Measurements from ENCODE around the gene SLC25A25.
"Not testable (repeated sequence)": the region's sequence is repeated elsewhere in the genome, so short reads cannot be mapped to it uniquely, and the experiment has no call there.

The SLC25A25 gene

GRCh38 chr9:128128836-128129590 is 61.0 kb downstream of the SLC25A25 start:
- DNase-seq = no peak

DNA sequence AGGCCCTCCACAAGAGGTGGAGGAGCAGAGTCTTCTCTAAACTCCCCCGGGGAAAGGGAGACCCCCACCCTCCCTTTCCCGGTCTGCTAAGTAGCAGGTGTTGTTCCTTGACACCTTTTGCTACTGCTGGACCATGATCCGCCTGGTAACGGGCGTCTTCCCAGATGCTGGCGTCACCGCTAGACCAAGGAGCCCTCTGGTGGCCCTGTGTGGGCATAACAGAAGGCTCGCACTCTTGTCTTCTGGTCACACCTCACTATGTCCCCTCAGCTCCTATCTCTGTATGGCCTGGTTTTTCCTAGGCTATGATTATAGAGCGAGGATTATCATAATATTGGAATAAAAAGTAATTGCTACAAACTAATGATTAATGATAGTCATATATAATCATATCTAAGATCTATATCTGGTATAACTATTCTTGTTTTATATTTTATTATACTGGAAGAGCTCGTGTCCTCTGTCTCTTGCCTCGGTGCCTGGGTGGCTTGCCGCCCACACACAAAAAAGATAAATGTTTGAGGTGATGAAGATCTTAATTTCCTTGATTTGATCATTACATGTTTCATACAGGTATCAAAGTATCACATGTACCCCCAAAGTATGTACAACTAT is 62.1 kb downstream of the SLC25A25 start:
- DNase-seq = peak; percentile 58

DNA sequence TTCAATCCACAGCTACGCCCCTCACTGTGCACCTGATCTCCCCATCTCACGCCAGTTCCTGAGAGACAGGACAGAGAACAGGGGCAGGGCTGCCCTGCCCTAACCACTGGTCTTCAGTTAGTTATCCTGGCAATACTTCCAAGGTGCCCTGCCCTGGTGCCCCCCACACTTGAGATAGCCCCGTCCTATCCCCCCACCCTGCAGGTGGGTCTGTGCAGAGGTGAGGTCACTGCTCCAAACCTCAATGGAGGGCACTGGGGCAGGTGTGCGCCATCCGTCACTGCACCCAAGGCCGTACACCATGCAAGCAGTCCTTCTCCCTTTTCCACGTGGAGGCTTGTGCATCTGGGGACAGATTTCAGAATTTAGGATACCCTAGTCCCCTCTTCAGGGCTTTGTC is 62.6 kb downstream of the SLC25A25 start:
- not testable (repeated sequence) for DNase-seq

GRCh38 chr9:128131346-128131745 is 63.3 kb downstream of the SLC25A25 start:
- not testable (repeated sequence) for DNase-seq

GRCh38 chr9:128132139-128132538 is 64.1 kb downstream of the SLC25A25 start:
- not testable (repeated sequence) for DNase-seq

- DNase-seq = not testable (repeated sequence)
Observed at GRCh38 chr9:128135561-128135960, 67.5 kb downstream of the SLC25A25 start.

DNA sequence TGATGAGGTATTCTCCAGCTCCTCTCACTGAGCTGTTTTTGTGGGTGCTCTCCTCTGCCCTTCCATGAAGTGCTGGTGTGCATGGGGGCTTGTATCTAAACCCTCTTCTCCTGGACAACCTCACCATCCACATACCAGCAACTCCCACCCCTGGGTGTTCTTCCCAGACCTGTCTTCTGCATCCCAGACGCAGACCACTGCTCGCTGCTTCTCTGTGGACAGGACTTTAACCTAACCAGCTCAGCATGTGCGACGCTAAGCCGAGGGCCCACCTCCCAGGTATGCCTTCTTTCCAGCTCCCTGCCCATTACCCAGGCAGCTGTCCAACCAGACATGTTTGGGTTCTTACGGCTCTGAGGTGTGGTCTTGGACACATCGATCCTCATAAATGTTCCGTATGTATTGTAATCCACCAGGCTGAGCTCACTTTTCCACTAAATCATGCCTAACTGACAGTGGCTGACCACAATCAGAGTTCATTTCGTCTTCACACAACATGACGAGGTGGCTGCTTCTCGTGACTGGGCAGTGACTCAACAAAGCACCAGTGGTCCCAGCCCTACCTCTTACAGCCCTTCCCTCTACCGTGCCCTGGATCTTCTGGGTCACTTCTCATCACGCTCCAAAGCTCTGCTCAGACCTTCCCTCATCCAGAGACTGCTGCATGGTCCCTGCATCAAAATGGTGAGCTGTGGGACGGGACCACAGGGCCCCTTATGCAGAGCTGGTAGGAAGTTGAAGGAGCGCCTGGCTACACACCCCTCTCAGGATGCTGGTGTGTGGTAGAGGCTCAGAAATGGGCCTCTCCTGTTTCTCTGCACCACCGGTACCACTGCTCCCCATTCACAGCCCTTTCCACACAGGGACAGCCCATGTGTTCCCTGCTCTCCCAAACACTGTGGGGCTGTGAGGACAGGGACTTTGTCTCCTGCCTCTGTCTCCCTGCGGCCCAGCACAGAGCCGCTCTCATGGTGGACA is 69.1 kb downstream of the SLC25A25 start:
- no peak for DNase-seq

GRCh38 chr9:128138001-128138400 is 70.0 kb downstream of the SLC25A25 start:
- DNase-seq = no peak

GRCh38 chr9:128139621-128140020 is 71.6 kb downstream of the SLC25A25 start:
- no peak for DNase-seq

DNA sequence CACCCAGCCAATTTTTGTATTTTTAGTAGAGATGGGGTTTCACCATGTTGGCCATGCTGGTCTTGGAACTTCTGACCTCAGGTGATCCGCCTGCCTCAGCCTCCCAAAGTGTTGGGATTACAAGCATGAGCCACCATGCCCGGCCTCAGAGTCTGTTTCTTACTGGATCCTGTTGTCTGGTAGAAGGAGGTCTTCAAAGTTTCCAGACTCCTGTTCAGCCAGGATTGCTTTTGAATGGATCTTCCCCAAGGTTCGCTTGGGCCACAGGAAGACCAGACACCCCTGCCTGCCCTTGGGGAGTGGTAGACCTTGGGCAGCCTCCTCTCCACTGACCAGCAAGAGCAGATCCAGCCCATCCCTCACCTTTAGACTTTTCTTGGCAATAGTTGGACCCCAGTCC is 73.6 kb downstream of the SLC25A25 start:
- DNase-seq = no peak

- DNase-seq = no peak
Observed at GRCh38 chr9:128142061-128142460, 74.0 kb downstream of the SLC25A25 start.

- DNase-seq = no peak
Observed at GRCh38 chr9:128142596-128142995, 74.6 kb downstream of the SLC25A25 start.

- DNase-seq = no peak
Observed at GRCh38 chr9:128143525-128144238, 75.7 kb downstream of the SLC25A25 start.

DNA sequence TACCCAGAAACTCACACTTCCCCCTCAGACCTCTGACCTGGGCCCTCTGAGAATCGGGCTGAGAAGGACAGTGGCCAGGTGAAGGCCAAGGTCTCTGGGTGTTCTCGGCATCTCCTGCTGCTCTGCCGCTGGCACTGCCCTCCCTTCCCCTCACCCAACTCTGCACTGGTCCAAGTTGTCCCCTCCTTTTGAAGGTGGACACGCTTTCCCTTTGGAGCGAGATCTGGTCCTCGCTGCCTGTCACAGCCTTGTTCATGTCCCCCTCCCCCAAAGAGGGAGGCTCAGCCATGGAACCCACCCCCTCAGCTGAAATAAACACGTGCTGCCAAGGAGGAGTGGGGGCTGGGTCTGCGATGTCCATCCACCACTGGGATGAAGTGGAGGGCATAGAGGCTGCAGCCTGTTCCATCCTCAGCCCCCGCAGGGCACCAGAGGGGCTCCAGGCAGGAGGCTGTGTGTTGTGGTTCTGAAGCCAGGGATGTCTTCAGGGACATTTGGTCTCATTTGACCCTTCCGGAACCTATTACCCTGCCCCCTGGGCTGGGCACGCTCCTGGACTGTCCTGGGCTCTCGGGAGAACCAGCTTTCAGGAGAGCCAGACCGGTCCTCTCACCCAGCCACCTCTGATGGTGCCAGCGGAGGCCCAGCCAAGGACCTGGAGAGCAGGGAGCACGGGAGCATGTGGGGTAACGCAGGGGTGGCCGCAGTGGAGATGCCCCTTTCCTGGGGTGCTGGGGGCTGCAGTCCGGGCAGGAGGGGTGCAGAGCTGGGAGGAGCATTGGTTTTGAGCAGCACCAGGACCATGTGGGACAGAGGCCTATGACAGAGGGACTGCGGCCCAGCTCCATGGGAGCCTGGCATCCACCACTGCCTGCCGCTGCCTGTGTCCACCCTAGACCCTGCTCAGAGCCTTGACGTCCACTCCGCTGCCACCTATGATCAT is 76.5 kb downstream of the SLC25A25 start:
- DNase-seq = no peak

DNA sequence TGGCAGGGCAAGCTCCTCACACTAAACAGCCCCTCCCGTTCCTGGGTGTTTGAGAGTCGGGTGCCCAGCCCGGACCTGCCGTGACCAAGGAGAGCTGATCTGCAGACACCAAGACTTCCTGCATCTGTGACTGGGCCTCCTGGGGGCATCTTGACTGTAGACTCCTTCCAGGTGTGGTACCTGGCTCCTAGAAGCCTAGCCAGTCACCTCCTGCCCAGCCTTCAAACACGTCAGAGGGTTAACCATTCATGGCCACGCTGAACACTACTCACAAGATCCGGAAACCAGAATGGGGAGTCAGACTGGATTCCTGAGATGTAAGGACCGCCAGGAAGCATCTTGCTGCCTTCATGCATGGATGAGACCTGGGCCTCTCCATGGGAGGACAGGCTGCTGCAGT is 77.5 kb downstream of the SLC25A25 start:
- DNase-seq = no peak

DNA sequence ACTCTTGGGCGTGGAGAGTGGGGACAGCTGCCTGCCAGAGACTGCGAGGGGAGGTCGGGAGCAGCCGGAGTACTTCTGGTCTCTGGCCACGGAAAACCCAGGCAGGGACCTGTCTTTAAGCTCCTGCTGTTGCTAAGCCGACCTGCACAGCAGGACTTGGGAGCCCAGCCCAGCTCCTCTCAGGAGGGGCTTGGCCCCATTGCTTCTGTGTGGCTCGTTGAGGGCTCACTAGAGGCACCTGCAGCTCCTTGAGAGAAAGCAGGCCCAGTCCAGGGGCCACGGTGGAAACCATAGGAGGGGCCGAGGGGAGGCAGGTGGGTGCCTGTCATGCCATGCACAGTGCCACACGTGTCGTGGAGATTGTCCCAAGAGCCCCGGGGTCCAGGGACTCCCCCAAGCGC is 77.9 kb downstream of the SLC25A25 start:
- DNase-seq = no peak

GRCh38 chr9:128146591-128147120 is 78.6 kb downstream of the SLC25A25 start:
- DNase-seq = no peak

DNA sequence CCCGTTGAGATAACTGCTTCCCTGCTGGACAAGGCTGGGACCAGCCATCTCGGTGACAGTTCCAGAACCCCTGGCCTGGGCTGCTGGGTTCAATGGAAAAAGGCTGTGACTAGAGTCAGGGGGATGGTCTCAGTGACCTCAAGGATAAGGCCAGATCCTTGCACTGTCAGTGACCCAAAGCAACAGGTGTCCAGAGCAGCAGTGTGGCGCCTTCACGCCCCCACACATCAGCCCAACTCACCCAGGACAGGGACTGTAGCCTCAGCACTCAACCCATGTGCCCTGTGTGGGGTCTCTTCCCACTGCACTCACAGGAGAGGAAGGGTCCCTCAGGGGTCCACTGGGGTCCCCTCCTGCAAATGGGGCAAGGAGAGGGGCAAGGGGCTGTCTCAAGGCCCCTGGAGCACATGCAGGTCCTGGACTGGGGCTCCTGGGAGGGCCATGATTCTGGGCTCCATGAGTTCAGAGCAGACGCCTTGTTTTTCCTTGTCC is 80.5 kb downstream of the SLC25A25 start:
- DNase-seq = no peak

- DNase-seq = no peak
Observed at GRCh38 chr9:128149001-128149701, 81.1 kb downstream of the SLC25A25 start, which contains the start of gene LCN2. Gene LCN2 (plus strand): TSS chr9:128149453. CDS start chr9:128149526, 73 bp downstream.

DNA sequence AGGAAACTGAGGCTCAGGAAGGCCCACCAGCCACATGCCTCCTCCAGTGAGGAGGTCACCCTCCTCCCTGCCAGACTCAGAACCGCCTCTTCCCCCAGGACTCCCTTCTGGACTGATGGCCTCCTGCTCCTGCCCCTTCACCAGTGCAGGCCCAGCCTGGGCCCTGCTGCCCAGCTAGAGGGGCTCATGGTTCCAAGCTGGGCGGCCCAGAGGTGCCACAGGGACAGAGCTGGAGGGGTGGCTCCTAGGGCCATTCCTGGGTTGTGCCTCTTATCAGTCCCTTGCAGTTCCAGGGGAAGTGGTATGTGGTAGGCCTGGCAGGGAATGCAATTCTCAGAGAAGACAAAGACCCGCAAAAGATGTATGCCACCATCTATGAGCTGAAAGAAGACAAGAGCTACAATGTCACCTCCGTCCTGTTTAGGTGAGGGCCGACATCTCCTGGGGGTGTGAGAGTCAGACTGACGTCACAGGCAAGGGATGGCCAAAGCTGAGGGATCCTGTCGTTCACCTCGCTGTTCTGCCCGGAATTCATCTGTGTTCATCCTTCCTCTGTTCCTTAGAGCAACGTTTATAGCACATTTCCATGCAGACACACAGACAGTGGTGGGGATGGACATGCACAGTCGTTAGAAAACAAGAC is 82.0 kb downstream of the SLC25A25 start:
- DNase-seq = no peak

All from activated CD8-positive, alpha-beta memory T cell treated with anti-CD3 and anti-CD28 coated beads, Interleukin-2, amount 50 U/mL, for 4 hours (primary cell).